Gastrocnemius medialis (tissue), 4 donors: Measurements from ENCODE around the gene CLSTN2. TPM values are rescaled to one million over a fixed set of nuclear protein-coding genes. Genes with fewer than 3 reads are reported as not detected.

Experiments
- ATAC-seq, 2 donors: fragments of 150-250 bp; one replicate each; pipeline ENCODE4 v1.9.1; 2016
- DNase-seq, 2 donors: peaks; one replicate each; pipeline ENCODE4 v3.0.0-alpha.2; 2019
- H3K27ac ChIP-seq, 4 donors: fragments of 200-600 bp; sonication (generic); 1 replicate in 1 of 4; 2 replicates in 3 of 4; pipeline ENCODE4 v1.5.1; 2016 to 2018; ENCODE audit warnings: mild to moderate bottlenecking in 2 of 4, moderate library complexity in 1 of 4
- H3K27me3 ChIP-seq, 3 donors: fragments of 200-600 bp; sonication (generic) in 2 of 3; 1 replicate in 1 of 3; 2 replicates in 2 of 3; pipeline versions ENCODE4 v1.5.1 to v1.6.0; 2016 to 2019; ENCODE audit warnings: mild to moderate bottlenecking in 1 of 3, moderate library complexity in 1 of 3
- H3K36me3 ChIP-seq, 2 donors: fragments of 200-600 bp; sonication (generic) in 1 of 2; one replicate each; pipeline ENCODE4 v1.5.1; 2017 to 2018
- H3K4me1 ChIP-seq, 2 donors: fragments of 200-600 bp; sonication (generic) in 1 of 2; one replicate each; pipeline ENCODE4 v1.5.1; 2016 to 2017; ENCODE audit warnings: mild to moderate bottlenecking in 2 of 2
- H3K4me3 ChIP-seq, 4 donors: fragments of 200-600 bp; sonication (generic) in 3 of 4; 1 replicate in 1 of 4; 2 replicates in 3 of 4; pipeline ENCODE4 v1.5.1; 2016 to 2019; ENCODE audit warnings: mild to moderate bottlenecking in 2 of 4
- H3K9me3 ChIP-seq, 3 donors: fragments of 200-600 bp; sonication (generic) in 2 of 3; 1 replicate in 1 of 3; 2 replicates in 2 of 3; pipeline ENCODE4 v1.5.1; 2016 to 2019
- CTCF ChIP-seq, 5 experiments: fragments of 450-650 bp in 3 of 5; fragments of 200-600 bp in 2 of 5; sonication (generic) in 2 of 5; IDR thresholded peaks in 4 of 5; conservative IDR thresholded peaks in 1 of 5; 1 replicate in 4 of 5; 2 replicates in 1 of 5; pipeline ENCODE4 v1.5.1; 2016 to 2019; ENCODE audit warnings: antibody characterized with exemption in 5 of 5, mild to moderate bottlenecking in 3 of 5, moderate library complexity in 3 of 5
- POLR2A ChIP-seq, 2 donors: fragments of 450-650 bp; IDR thresholded peaks; one replicate each; pipeline ENCODE4 v1.6.1; 2017; ENCODE audit warnings: antibody characterized with exemption in 2 of 2, mild to moderate bottlenecking in 2 of 2, moderate library complexity in 2 of 2
- in situ Hi-C, 4 donors: fragments of 200-750 bp; cut with MboI; loops; one replicate each; pipeline versions ENCODE4 v1.15.0 to v1.8.0; 2017; ENCODE audit warnings: low sequenced_read_pairs in 4 of 4
- intact Hi-C: fragments of 100-400 bp; cut with DNase I; formaldehyde crosslinking; loops from one replicate; pipeline ENCODE4 v1.15.1; 2023; ENCODE audit warnings: low total_unique reads
- total RNA-seq, 4 donors: library from RNA; depleted of rRNA; stranded (reverse); fragments of >200 nt; gene quantifications; one replicate each; pipeline versions ENCODE4 v1.1.0 to v1.2.3, GENCODE V29; 2016

CLSTN2 gene
- total RNA-seq, 4 donors from 2014 or later: 1.1 to 4.9 (median 4.0) TPM

GRCh38 chr3:140586311-140586710 is 651.3 kb downstream of the CLSTN2 start:
- intact Hi-C loops (no loop called here), in situ Hi-C loops (no loop called here)
- TF ChIP-seq CTCF (IDR thresholded peaks at IDR 0.05 in 4 of 5, conservative IDR thresholded peaks at IDR 0.05 in 1 of 5): no peak
- no peak for TF ChIP-seq POLR2A (IDR thresholded peaks at IDR 0.05)
- Histone ChIP-seq H3K4me1 (no peaks in the 10 kb centered on the region), H3K27me3 (no peaks in the 10 kb centered on the region), H3K27ac (no peak overlapping the region), H3K36me3 (no peaks in the 10 kb centered on the region), H3K4me3 (no peak overlapping the region), H3K9me3 (no peaks in the 10 kb centered on the region)
- ATAC-seq (no peak), DNase-seq (no peak)

- no peaks in the 10 kb centered on the region for H3K4me1 ChIP-seq
- no peaks in the 10 kb centered on the region for H3K27me3 ChIP-seq
- no peaks in the 10 kb centered on the region for H3K36me3 ChIP-seq
- intact Hi-C loops (loop anchor here (1.0 kb wide), 1 partner anchor 29 kb away; no protein-coding TSS in a partner anchor), in situ Hi-C loops (no loop called here)
- no peak for TF ChIP-seq CTCF (IDR thresholded peaks at IDR 0.05 in 4 of 5, conservative IDR thresholded peaks at IDR 0.05 in 1 of 5)
- TF ChIP-seq POLR2A (IDR thresholded peaks at IDR 0.05): no peak
- H3K9me3 ChIP-seq: no peaks in the 10 kb centered on the region
- H3K4me3 ChIP-seq: no peak overlapping the region
- no peak for DNase-seq
- H3K27ac ChIP-seq: no peak overlapping the region
- no peak for ATAC-seq
These were observed 653.6 kb downstream of the CLSTN2 start for GRCh38 chr3:140588558-140588957.

GRCh38 chr3:140593766-140594165 is 658.8 kb downstream of the CLSTN2 start:
- Histone ChIP-seq H3K36me3 (no peaks in the 10 kb centered on the region), H3K9me3 (no peaks in the 10 kb centered on the region), H3K4me1 (no peaks in the 10 kb centered on the region), H3K27me3 (no peaks in the 10 kb centered on the region), H3K4me3 (no peak overlapping the region), H3K27ac (no peak overlapping the region)
- DNase-seq (no peak), ATAC-seq (no peak)
- intact Hi-C loops: no loop called here
- TF ChIP-seq CTCF (IDR thresholded peaks at IDR 0.05 in 4 of 5, conservative IDR thresholded peaks at IDR 0.05 in 1 of 5): no peak
- TF ChIP-seq POLR2A (IDR thresholded peaks at IDR 0.05): no peak
- in situ Hi-C loops: no loop called here

- H3K27ac ChIP-seq: no peak overlapping the region
- DNase-seq (no peak), ATAC-seq (no peak)
- no peak for TF ChIP-seq CTCF (IDR thresholded peaks at IDR 0.05 in 4 of 5, conservative IDR thresholded peaks at IDR 0.05 in 1 of 5)
- no peak for TF ChIP-seq POLR2A (IDR thresholded peaks at IDR 0.05)
- H3K27me3 ChIP-seq: no peaks in the 10 kb centered on the region
- H3K4me1 ChIP-seq: no peaks in the 10 kb centered on the region
- no peaks in the 10 kb centered on the region for H3K36me3 ChIP-seq
- H3K4me3 ChIP-seq: no peak overlapping the region
- in situ Hi-C loops (no loop called here), intact Hi-C loops (no loop called here)
- H3K9me3 ChIP-seq: no peaks in the 10 kb centered on the region
These were observed 660.3 kb downstream of the CLSTN2 start for GRCh38 chr3:140595295-140595694.

GRCh38 chr3:140597364-140597763 is 662.4 kb downstream of the CLSTN2 start:
- DNase-seq (no peak), ATAC-seq (no peak)
- Histone ChIP-seq H3K27ac (no peak overlapping the region), H3K9me3 (no peaks in the 10 kb centered on the region), H3K27me3 (no peaks in the 10 kb centered on the region), H3K4me3 (no peak overlapping the region), H3K4me1 (no peaks in the 10 kb centered on the region), H3K36me3 (no peaks in the 10 kb centered on the region)
- intact Hi-C loops: no loop called here
- TF ChIP-seq CTCF (IDR thresholded peaks at IDR 0.05 in 4 of 5, conservative IDR thresholded peaks at IDR 0.05 in 1 of 5) (no peak), POLR2A (IDR thresholded peaks at IDR 0.05) (no peak)
- in situ Hi-C loops: no loop called here
